GM13976 (cell line): Measurements from ENCODE around the gene SCN3B.

Source experiments
- DNase-seq: peaks from one replicate; pipeline ENCODE4 v3.0.0; 2012; ENCODE audit warnings: low spot score
- in situ Hi-C: fragments of 300-500 bp; cut with MboI; formaldehyde crosslinking; loops from one replicate; pipeline ENCODE4 v1.12.0; 2022; ENCODE audit warnings: low sequenced_read_pairs, mixed read lengths, inconsistent platforms; ENCODE audit not compliant: unreplicated experiment
- TF ChIP-seq, protein P1 (sequence below): IDR thresholded peaks from 2 replicates; pipeline ENCODE4 v1.5.1; 2012; ENCODE audit warnings: borderline replicate concordance, mild to moderate bottlenecking; ENCODE audit not compliant: insufficient read depth; ENCODE audit errors: extremely low read depth, missing control alignments, control extremely low read depth

SCN3B gene

DNA sequence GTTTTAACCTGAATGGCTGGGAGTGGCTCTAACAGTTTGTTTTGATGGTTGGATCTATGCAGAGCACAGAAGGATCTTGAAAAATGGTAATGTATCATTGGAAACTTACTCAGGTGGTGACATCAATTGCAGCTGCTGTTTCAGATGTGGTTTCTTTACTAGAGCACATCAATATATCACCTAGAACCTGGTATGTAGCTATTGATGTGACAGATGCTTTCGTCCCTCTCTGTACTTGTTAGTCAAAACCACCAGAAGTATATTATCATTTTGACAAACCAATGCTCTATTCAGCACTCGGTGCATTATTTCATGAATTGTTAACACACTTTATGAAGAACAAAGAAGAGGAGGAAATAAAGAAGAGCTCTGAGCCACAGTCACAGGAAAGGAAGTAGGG lies 26.6 kb upstream of the SCN3B start:
- TF ChIP-seq, protein P1, sequence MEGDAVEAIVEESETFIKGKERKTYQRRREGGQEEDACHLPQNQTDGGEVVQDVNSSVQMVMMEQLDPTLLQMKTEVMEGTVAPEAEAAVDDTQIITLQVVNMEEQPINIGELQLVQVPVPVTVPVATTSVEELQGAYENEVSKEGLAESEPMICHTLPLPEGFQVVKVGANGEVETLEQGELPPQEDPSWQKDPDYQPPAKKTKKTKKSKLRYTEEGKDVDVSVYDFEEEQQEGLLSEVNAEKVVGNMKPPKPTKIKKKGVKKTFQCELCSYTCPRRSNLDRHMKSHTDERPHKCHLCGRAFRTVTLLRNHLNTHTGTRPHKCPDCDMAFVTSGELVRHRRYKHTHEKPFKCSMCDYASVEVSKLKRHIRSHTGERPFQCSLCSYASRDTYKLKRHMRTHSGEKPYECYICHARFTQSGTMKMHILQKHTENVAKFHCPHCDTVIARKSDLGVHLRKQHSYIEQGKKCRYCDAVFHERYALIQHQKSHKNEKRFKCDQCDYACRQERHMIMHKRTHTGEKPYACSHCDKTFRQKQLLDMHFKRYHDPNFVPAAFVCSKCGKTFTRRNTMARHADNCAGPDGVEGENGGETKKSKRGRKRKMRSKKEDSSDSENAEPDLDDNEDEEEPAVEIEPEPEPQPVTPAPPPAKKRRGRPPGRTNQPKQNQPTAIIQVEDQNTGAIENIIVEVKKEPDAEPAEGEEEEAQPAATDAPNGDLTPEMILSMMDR, result no peak
- in situ Hi-C loops, result no loop called here
- DNase-seq, result no peak

DNA sequence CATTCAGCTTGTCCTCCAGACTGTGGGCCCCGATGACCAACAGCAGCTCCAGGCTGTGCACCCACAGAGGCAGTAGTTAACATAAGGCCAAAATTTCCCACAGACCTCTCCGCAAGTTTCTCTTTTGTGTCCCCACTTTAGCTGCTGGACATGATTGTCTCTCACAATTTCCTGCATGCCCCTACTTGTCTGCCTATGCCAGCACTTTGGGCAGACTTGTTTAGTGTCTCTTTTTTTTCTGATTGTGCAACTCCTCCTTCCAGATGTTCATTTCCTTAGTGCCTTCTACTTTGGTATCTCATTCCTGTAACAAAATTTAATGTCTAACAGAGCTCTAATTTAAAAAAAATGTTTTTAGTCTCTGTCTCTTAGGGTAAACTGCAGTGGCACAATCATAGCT lies 23.8 kb upstream of the SCN3B start:
- DNase-seq, result no peak
- in situ Hi-C loops, result no loop called here
- TF ChIP-seq, protein P1, result no peak

DNA sequence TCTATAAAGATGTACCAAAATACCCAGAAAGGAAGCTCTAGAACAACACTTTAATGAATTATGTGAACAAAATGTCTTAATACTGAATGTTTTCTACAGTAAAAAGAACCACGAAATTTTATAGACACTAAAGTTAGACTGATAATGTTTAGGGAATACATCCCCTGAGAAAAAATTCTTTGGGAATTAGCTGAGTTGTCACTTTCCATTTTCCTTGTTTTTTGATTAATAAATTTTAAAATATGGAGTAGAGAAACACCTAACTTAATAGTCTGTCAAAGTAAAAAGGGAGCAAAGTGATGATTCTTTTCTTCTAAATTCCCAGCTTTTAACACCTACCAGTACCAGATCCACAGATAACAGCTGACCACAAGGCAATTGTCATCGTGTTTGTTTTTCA lies 23.1 kb upstream of the SCN3B start:
- no peak for DNase-seq
- in situ Hi-C loops, result no loop called here
- TF ChIP-seq, protein P1, result no peak

DNA sequence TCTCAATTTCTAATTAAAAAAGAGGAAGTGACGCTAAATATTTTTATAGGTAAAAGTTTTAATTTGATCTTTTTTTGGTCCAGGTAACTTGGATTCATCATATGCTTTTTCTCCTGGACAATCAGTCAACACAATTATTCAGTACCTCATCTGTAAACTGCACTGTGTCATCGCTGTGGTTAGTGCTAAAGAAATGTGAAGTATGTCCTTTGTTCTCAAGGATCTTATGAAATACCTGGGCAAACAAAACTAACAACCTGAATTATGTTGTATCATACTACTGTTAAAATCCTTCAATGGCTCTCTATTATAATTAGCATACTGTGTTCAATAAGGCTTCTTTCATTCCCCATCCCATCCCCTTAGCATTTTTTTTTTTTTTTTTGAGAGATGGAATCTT lies 19.9 kb upstream of the SCN3B start:
- TF ChIP-seq, protein P1, result no peak
- no peak for DNase-seq
- in situ Hi-C loops, result no loop called here

DNA sequence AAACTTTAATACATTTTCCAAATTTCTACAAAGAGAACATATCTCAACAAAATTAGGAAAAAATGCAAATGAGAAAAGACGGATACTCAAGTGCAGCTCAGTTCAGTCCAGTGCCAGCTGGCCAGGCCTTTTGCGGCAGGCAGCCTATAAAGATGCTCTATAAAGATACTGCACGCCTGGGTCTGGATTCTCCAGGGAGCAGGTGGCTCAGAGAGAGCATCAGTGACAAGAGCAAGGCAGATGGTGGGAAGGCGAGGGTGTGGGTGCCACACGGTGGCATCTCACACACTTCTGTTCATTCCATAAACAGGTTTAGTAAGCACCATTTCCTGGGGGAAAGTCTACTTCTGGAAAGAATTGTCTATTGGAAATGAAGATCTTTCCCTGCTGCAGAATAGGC lies 18.1 kb upstream of the SCN3B start:
- DNase-seq, result no peak
- in situ Hi-C loops, result no loop called here

DNA sequence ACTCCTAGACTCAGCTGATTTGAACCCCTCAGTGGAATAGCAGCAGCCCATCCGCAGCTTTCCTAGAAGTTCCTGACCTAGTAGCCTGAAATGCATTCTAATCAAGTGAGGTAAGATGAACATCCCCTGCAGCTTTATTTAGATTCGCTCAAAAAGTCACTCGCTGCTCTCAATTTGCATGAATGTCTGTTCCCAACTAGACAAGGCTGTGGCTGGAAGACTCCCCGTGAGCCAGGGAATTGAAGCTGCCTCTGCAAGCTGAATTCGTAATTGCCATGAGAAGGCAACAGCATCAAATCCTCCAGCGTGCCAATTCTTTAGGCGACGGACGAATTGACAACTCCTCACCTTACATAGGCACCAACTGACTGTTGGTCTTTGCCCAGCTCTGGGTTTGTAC lies 17.1 kb upstream of the SCN3B start:
- TF ChIP-seq, protein P1, result no peak
- in situ Hi-C loops, result no loop called here
- no peak for DNase-seq

More for the DNA sequence above, 18.1 kb upstream of the SCN3B start:
- TF ChIP-seq, protein P1, result no peak

DNA sequence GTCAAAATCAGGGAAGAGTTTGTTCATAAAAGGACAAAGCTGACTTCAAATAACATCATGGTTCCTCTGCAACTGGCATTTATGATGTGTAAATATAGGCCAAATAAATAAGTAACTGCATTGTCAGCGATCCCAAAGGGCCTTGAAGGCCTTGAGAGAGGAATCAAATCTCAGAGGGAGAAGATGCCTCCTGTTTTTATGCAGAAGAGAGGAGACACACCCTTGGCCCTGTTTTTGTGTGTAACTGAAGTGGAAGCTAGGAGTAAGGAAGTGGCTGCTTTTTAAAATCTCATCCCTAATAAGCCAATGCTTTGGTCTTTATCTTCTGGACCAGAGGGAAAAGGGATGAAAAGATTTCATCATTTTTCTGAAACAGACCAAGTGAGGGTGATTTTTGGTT lies 15.7 kb upstream of the SCN3B start:
- DNase-seq, result no peak
- in situ Hi-C loops, result no loop called here
- TF ChIP-seq, protein P1, result no peak
